Esophagus squamous epithelium (tissue), 4 donors: Measurements from ENCODE around the gene MLLT1.

Experiments used
- POLR2A ChIP-seq, 4 donors: fragments of 450-650 bp; IDR thresholded peaks; one replicate each; pipeline ENCODE4 v1.6.1; 2017; ENCODE audit warnings: antibody characterized with exemption in 4 of 4, mild to moderate bottlenecking in 4 of 4, moderate library complexity in 3 of 4
- TF ChIP-seq, protein P1 (sequence below), 6 experiments: fragments of 450-650 bp in 4 of 6; fragments of 200-600 bp in 2 of 6; sonication (generic) in 2 of 6; IDR thresholded peaks; one replicate each; pipeline ENCODE4 v1.5.1; 2016 to 2019; ENCODE audit warnings: antibody characterized with exemption in 6 of 6, mild to moderate bottlenecking in 4 of 6, moderate library complexity in 4 of 6

DNA sequence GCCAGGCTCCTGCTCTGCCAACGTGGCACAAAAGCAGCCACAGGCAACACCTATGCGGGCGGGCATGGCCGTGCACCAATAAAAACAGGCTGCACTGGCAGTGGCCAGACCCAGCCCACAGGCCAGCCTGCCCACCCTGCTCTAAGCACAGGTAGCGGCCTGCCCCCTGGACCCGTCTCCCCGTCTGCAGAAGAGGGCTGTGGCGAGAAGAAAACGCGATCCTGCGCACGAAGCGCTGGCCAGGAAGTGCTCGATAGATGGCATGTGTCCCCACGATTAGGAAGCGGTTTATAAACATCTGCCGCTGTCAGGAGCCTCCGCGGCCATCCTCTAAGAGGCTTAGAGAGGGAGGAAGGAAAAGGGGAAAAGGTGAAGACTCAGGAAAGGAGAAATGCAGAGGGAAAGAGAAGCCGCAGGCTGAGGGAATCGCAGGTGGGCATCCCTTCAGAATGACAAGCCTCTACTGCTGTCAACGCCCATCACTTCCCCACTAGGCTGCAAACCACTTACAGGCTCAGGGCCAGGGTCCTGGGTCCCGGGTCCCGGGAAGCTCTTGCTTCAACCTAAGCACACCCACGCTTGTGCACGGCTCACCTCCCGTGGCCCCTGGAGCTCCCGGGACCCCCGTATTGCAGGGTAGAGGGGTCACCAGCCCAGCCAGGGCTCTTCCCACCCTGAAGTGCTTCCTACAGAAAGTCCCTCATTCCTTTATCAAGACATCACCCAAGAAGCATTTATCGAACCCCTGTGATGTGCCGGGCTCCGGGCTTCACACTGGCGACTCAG, 10.5 kb downstream of the MLLT1 start:
- TF ChIP-seq POLR2A (IDR thresholded peaks at IDR 0.05), result no peak
- TF ChIP-seq, protein P1, sequence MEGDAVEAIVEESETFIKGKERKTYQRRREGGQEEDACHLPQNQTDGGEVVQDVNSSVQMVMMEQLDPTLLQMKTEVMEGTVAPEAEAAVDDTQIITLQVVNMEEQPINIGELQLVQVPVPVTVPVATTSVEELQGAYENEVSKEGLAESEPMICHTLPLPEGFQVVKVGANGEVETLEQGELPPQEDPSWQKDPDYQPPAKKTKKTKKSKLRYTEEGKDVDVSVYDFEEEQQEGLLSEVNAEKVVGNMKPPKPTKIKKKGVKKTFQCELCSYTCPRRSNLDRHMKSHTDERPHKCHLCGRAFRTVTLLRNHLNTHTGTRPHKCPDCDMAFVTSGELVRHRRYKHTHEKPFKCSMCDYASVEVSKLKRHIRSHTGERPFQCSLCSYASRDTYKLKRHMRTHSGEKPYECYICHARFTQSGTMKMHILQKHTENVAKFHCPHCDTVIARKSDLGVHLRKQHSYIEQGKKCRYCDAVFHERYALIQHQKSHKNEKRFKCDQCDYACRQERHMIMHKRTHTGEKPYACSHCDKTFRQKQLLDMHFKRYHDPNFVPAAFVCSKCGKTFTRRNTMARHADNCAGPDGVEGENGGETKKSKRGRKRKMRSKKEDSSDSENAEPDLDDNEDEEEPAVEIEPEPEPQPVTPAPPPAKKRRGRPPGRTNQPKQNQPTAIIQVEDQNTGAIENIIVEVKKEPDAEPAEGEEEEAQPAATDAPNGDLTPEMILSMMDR (IDR thresholded peaks at IDR 0.05), result no peak
